Vagina (tissue), 2 donors: ENCODE results near the gene HNRNPM.

ENCODE experiments used
- CTCF ChIP-seq, 3 experiments: fragments of 450-650 bp in 2 of 3; fragments of 200-600 bp in 1 of 3; sonication (generic) in 1 of 3; IDR thresholded peaks; one replicate each; pipeline ENCODE4 v1.5.1; 2017 to 2019; ENCODE audit warnings: antibody characterized with exemption in 3 of 3, mild to moderate bottlenecking in 2 of 3, moderate library complexity in 2 of 3
- POLR2A ChIP-seq, 2 donors: fragments of 450-650 bp; IDR thresholded peaks; one replicate each; pipeline ENCODE4 v1.6.1; 2017; ENCODE audit warnings: antibody characterized with exemption in 2 of 2, mild to moderate bottlenecking in 2 of 2, moderate library complexity in 2 of 2

- no peak for TF ChIP-seq CTCF (IDR thresholded peaks at IDR 0.05)
- TF ChIP-seq POLR2A (IDR thresholded peaks at IDR 0.05): no peak
Measured at GRCh38 chr19:8504171-8504570, 59.4 kb downstream of the HNRNPM start.
